Ishikawa (cell line): ENCODE results near the gene RIN2.

Source experiments
- CEBPB ChIP-seq: IDR thresholded peaks from 2 replicates; pipeline ENCODE4 v1.6.1; 2012
- EP300 ChIP-seq: IDR thresholded peaks from 2 replicates; pipeline ENCODE4 v1.6.1; 2012; ENCODE audit warnings: borderline replicate concordance
- RAD21 ChIP-seq: IDR thresholded peaks from 2 replicates; pipeline ENCODE4 v1.6.1; 2012; ENCODE audit warnings: low read depth
- TAF1 ChIP-seq: IDR thresholded peaks from 2 replicates; pipeline ENCODE4 v1.6.1; 2012; ENCODE audit warnings: low read depth, mild to moderate bottlenecking
- YY1 ChIP-seq: IDR thresholded peaks from 2 replicates; pipeline ENCODE4 v1.6.1; 2012; ENCODE audit warnings: low read depth
- ZBTB7A ChIP-seq: IDR thresholded peaks from 2 replicates; pipeline ENCODE4 v1.6.1; 2012; ENCODE audit warnings: low read depth
- TF ChIP-seq, protein P1 (sequence below): IDR thresholded peaks from 2 replicates; pipeline ENCODE4 v1.6.1; 2012

DNA sequence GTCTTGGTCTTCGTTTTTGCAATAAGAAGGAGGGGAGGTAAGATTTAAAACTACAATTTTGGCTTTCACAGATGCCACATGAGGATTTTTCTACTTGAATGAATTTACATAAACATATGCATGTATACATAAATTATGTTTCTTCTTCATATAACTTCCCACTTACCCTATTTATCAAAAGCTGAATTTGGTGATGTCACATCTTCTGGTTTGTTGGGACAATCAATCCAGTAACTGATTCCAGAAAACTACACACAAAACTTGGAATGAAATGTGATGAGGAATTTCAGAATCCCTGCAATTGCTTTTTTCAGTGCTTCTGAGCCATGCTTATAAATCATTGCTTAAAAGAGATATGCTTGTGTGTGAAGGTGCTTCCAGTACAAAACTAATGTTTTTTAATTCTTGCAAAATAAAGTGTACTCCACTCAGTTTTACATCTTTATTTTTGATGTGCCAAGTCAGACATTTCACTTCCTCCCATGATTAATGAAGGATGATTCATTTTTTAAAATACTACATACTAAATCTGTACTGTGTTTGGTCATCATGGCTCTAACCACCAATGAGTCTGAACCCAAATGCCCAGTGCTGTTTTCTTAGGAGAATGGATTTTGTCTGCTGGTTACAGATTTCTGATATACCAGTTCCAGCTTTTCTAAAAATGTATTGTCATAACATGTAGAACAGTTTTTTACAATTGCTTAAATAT lies 32.1 kb upstream of the RIN2 start:
- TF ChIP-seq CEBPB (no peak), ZBTB7A (no peak), EP300 (no peak), TAF1 (no peak), YY1 (no peak), RAD21 (no peak)
- TF ChIP-seq, protein P1, sequence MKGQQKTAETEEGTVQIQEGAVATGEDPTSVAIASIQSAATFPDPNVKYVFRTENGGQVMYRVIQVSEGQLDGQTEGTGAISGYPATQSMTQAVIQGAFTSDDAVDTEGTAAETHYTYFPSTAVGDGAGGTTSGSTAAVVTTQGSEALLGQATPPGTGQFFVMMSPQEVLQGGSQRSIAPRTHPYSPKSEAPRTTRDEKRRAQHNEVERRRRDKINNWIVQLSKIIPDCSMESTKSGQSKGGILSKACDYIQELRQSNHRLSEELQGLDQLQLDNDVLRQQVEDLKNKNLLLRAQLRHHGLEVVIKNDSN = no peak
